IMR-90 (cell line): ENCODE results near the gene PAM. TPM values are rescaled to one million over a fixed set of nuclear protein-coding genes. Genes with fewer than 3 reads are reported as not detected.

ENCODE experiments used
- ATAC-seq: fragments of 200-7000 bp; cut with Tn5 transposase; 2 replicates; pipeline ENCODE4 v1.9.1; 2020; ENCODE audit warnings: low read depth, mild to moderate bottlenecking, moderate library complexity
- BruUV-seq: library from RNA; stranded (reverse); fragments of 400-500 nt; replicated peaks from 2 replicates; lab custom pipeline; 2021; lab: Mats Ljungman, UMichigan
- CTCF ChIA-PET: fragments of 300-600 bp; formaldehyde crosslinking; extraction: SDS; loops from one replicate; lab custom pipeline; 2021; ENCODE audit warnings: antibody characterized with exemption; lab: Yijun Ruan, JAX
- POLR2A ChIA-PET: fragments of 300-600 bp; sonication (Branson Sonifier 250); formaldehyde crosslinking; loops from one replicate; lab custom pipeline; 2022; ENCODE audit warnings: antibody characterized with exemption; ENCODE audit not compliant: unreplicated experiment; lab: Charles Lee
- DNase-seq: peaks from one replicate; pipeline ENCODE4 v3.0.0; 2013
- H2AFZ ChIP-seq: replicated peaks from 2 replicates; pipeline ENCODE3; 2013; ENCODE audit warnings: low read length, mild to moderate bottlenecking; ENCODE audit not compliant: poor library complexity
- H2AK5ac ChIP-seq: 2 replicates; pipeline ENCODE4 v1.6.1; 2013; ENCODE audit warnings: low read depth, low read length, inconsistent platforms
- H2AK9ac ChIP-seq: replicated peaks from 2 replicates; pipeline ENCODE3; 2013; ENCODE audit warnings: mild to moderate bottlenecking, low read depth, low read length, moderate library complexity; ENCODE audit not compliant: poor library complexity
- H2BK120ac ChIP-seq: 2 replicates; pipeline ENCODE4 v1.6.1; 2013; ENCODE audit warnings: low read depth, low read length, inconsistent platforms
- H2BK15ac ChIP-seq: 3 replicates; pipeline ENCODE4 v1.6.1; 2013; ENCODE audit warnings: low read depth, low read length, inconsistent platforms
- H2BK20ac ChIP-seq: 2 replicates; pipeline ENCODE4 v1.6.1; 2013; ENCODE audit warnings: low read depth, mild to moderate bottlenecking, inconsistent platforms, low read length, moderate library complexity
- H2BK5ac ChIP-seq: 2 replicates; pipeline ENCODE4 v1.6.1; 2013; ENCODE audit warnings: mild to moderate bottlenecking, low read depth, low read length, inconsistent platforms; ENCODE audit not compliant: poor library complexity, severe bottlenecking
- H3K14ac ChIP-seq: replicated peaks from 2 replicates; pipeline ENCODE4 v1.6.1; 2013; ENCODE audit warnings: low read depth, low read length, inconsistent platforms
- H3K18ac ChIP-seq: 2 replicates; pipeline ENCODE4 v1.6.1; 2013; ENCODE audit warnings: low read depth, low read length, control low read depth
- H3K23ac ChIP-seq: 2 replicates; pipeline ENCODE4 v1.6.1; 2013; ENCODE audit warnings: low read depth, low read length, inconsistent platforms
- H3K27ac ChIP-seq: 2 replicates; pipeline ENCODE4 v1.5.1; 2013; ENCODE audit warnings: mild to moderate bottlenecking, control low read depth, low read length; ENCODE audit not compliant: insufficient read depth
- H3K27me3 ChIP-seq: 2 replicates; pipeline ENCODE4 v1.6.1; 2013; ENCODE audit warnings: low read length; ENCODE audit not compliant: control insufficient read depth, insufficient read depth
- H3K36me3 ChIP-seq: 2 replicates; pipeline ENCODE4 v1.6.1; 2013; ENCODE audit warnings: low read length, mixed read lengths; ENCODE audit not compliant: control insufficient read depth, insufficient read depth
- H3K4ac ChIP-seq: 2 replicates; pipeline ENCODE4 v1.6.1; 2013; ENCODE audit warnings: low read depth, low read length, inconsistent platforms
- H3K4me1 ChIP-seq: 2 replicates; pipeline ENCODE4 v1.6.1; 2013; ENCODE audit warnings: low read length, mixed read lengths; ENCODE audit not compliant: control insufficient read depth, insufficient read depth
- H3K4me2 ChIP-seq: 2 replicates; pipeline ENCODE4 v1.6.1; 2013; ENCODE audit warnings: low read depth, mild to moderate bottlenecking, control low read depth, low read length, moderate library complexity
- H3K4me3 ChIP-seq: 2 replicates; pipeline ENCODE4 v1.5.1; 2013; ENCODE audit warnings: low read depth, mild to moderate bottlenecking, control low read depth, low read length, moderate library complexity; ENCODE audit not compliant: insufficient read depth
- H3K56ac ChIP-seq: 2 replicates; pipeline ENCODE4 v1.6.1; 2013; ENCODE audit warnings: low read length, inconsistent platforms; ENCODE audit not compliant: insufficient read depth; ENCODE audit errors: extremely low read depth
- H3K79me1 ChIP-seq, 2 experiments: 2 replicates each; pipeline ENCODE4 v1.6.1; 2013; ENCODE audit warnings: low read length in 2 of 2, inconsistent platforms in 1 of 2, low read depth in 1 of 2
- H3K9ac ChIP-seq: 2 replicates; pipeline ENCODE4 v1.6.1; 2013; ENCODE audit warnings: low read depth, low read length, control low read depth
- H3K9me1 ChIP-seq: 2 replicates; pipeline ENCODE4 v1.6.1; 2013; ENCODE audit warnings: low read length, inconsistent platforms; ENCODE audit not compliant: insufficient read depth
- H3K9me3 ChIP-seq: 2 replicates; pipeline ENCODE4 v1.6.1; 2013; ENCODE audit warnings: low read length; ENCODE audit not compliant: control insufficient read depth, insufficient read depth
- H4K20me1 ChIP-seq: 2 replicates; pipeline ENCODE4 v1.6.1; 2013; ENCODE audit warnings: low read length, inconsistent platforms; ENCODE audit not compliant: insufficient read depth
- H4K5ac ChIP-seq: 2 replicates; pipeline ENCODE4 v1.6.1; 2013; ENCODE audit warnings: mild to moderate bottlenecking, low read depth, low read length, control low read depth
- H4K8ac ChIP-seq, 2 experiments: 2 replicates each; pipeline ENCODE4 v1.6.1; 2013; ENCODE audit warnings: low read depth in 2 of 2, low read length in 2 of 2, control low read depth in 1 of 2, inconsistent platforms in 1 of 2
- H4K91ac ChIP-seq: 2 replicates; pipeline ENCODE4 v1.6.1; 2013; ENCODE audit warnings: low read depth, low read length, inconsistent platforms; ENCODE audit not compliant: insufficient read depth
- CEBPB ChIP-seq: IDR thresholded peaks from 2 replicates; pipeline ENCODE4 v1.6.1; 2012; ENCODE audit warnings: low read depth, low read length, improper control_type of control experiment
- CHD1 ChIP-seq: IDR thresholded peaks from 2 replicates; pipeline ENCODE4 v1.6.1; 2012; ENCODE audit warnings: low read depth, low read length, improper control_type of control experiment
- CTCF ChIP-seq: conservative IDR thresholded peaks from 2 replicates; pipeline ENCODE4 v1.5.1; 2012; ENCODE audit warnings: mild to moderate bottlenecking, low read depth, low read length, improper control_type of control experiment
- FOS ChIP-seq: fragments of 150-350 bp; IDR thresholded peaks from 2 replicates; pipeline ENCODE4 v1.6.1; 2016; ENCODE audit warnings: low read depth, low read length
- MAFK ChIP-seq: IDR thresholded peaks from 2 replicates; pipeline ENCODE4 v1.6.1; 2012; ENCODE audit warnings: low read depth, low read length, improper control_type of control experiment
- MAZ ChIP-seq: IDR thresholded peaks from 2 replicates; pipeline ENCODE4 v1.6.1; 2012; ENCODE audit warnings: low read depth, mild to moderate bottlenecking, low read length, improper control_type of control experiment, moderate library complexity, borderline replicate concordance
- MXI1 ChIP-seq: IDR thresholded peaks from 2 replicates; pipeline ENCODE4 v1.6.1; 2012; ENCODE audit warnings: low read depth, mild to moderate bottlenecking, low read length, moderate library complexity, borderline replicate concordance
- NFE2L2 ChIP-seq: fragments of 150-350 bp; IDR thresholded peaks from 2 replicates; pipeline ENCODE4 v1.6.1; 2016; ENCODE audit warnings: low read depth, mild to moderate bottlenecking, low read length
- POLR2A ChIP-seq: IDR thresholded peaks from 2 replicates; pipeline ENCODE4 v1.6.1; 2012; ENCODE audit warnings: mild to moderate bottlenecking, low read depth, low read length
- RAD21 ChIP-seq: IDR thresholded peaks from 2 replicates; pipeline ENCODE4 v1.6.1; 2012; ENCODE audit warnings: low read length, improper control_type of control experiment
- RCOR1 ChIP-seq: IDR thresholded peaks from 2 replicates; pipeline ENCODE4 v1.6.1; 2012; ENCODE audit warnings: mild to moderate bottlenecking, low read length, improper control_type of control experiment; ENCODE audit not compliant: insufficient replicate concordance
- RFX5 ChIP-seq: IDR thresholded peaks from 2 replicates; pipeline ENCODE4 v1.8.0; 2012; ENCODE audit warnings: low read depth, mild to moderate bottlenecking, low read length, moderate library complexity
- SMC3 ChIP-seq: fragments of 150-350 bp; IDR thresholded peaks from 2 replicates; pipeline ENCODE4 v1.6.1; 2016; ENCODE audit warnings: low read depth, mild to moderate bottlenecking, antibody characterized with exemption, low read length, moderate library complexity
- WGBS, 2 experiments: methylation state at CpG; one replicate each; pipeline versions ENCODE4 v1.1.5 to v1.1.7; 2013; ENCODE audit warnings: missing lambda C conversion rate in 2 of 2; ENCODE audit not compliant: insufficient read length in 1 of 2; ENCODE audit errors: extremely low coverage in 2 of 2; 5-methylcytosine and 5-hydroxymethylcytosine counted together
- dilution Hi-C: fragments of 300-500 bp; cut with HindIII; formaldehyde crosslinking; loops from one replicate; pipeline ENCODE4 v1.14.3; 2018; ENCODE audit warnings: low sequenced_read_pairs; ENCODE audit not compliant: unreplicated experiment
- in situ Hi-C: fragments of 300-500 bp; cut with MboI; formaldehyde crosslinking; loops from 3 replicates; pipeline ENCODE4 v1.14.3; 2019; ENCODE audit warnings: low sequenced_read_pairs, inconsistent platforms, mixed read lengths
- intact Hi-C: fragments of 100-400 bp; cut with micrococcal nuclease; formaldehyde crosslinking; loops from 2 replicates; pipeline ENCODE4 v1.10.0; 2022
- polyA plus RNA-seq, 3 experiments: library from polyadenylated mRNA; depleted of rRNA; stranded (reverse); fragments of >200 nt; gene quantifications; 2 replicates each; pipeline ENCODE4 v1.2.3, GENCODE V29; 2012; ENCODE audit warnings: low replicate concordance in 1 of 3
- total RNA-seq: library from RNA; depleted of rRNA; stranded (reverse); fragments of >200 nt; gene quantifications from 2 replicates; pipeline ENCODE4 v1.2.3, GENCODE V29; 2012
- TF ChIP-seq, protein P1 (sequence below): fragments of 150-350 bp; IDR thresholded peaks from 2 replicates; pipeline ENCODE4 v1.6.1; 2016; ENCODE audit warnings: low read depth, mild to moderate bottlenecking, low read length, moderate library complexity, borderline replicate concordance

Gene PAM
- total and polyA plus RNA-seq, 2 of the 4 experiments (the other 2 are of a cell fraction) = 115 to 179 TPM

DNA sequence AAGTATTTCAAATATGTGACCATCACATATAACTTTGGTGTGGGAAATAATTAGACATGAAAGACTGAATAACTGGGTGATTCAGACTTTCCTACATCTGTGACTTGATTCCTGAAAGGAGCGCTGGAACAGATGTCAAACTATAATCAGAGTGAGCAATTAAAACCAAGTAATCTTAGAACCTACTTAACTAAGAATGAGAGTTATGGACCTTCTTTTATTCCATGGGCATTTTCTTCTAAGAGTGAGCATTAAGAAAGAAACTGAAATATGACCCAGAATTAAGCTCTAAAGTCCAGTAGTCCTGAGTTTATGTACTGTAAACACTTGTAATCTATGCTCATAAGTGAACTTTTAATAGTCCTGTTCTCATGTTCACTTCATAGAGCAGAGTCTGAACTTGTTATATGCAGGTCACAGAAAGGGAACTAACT lies 68.4 kb downstream of the PAM start:
- Histone ChIP-seq H3K27me3 (no peaks in the 10 kb centered on the region), H3K23ac (no peak overlapping the region), H4K8ac (no peak overlapping the region), H3K56ac (no peak overlapping the region), H3K4me2 (peak overlapping the region; percentile 44; the same call in 1 of the 2 replicates), H3K9me1 (no peaks in the 10 kb centered on the region), H2BK5ac (no peak overlapping the region), H3K14ac (no peak overlapping the region), H3K4me1 (peaks cover 3% of the 10 kb centered on the region; the same call in 1 of the 2 replicates), H4K5ac (no peak overlapping the region), H3K36me3 (no peaks in the 10 kb centered on the region; the same call in 1 of the 2 replicates), H3K4me3 (no peak overlapping the region), H2AFZ (no peak overlapping the region), H2BK120ac (no peak overlapping the region), H3K9ac (no peak overlapping the region), H3K18ac (no peak overlapping the region), H4K20me1 (peaks cover 11% of the 10 kb centered on the region; the same call in 1 of the 2 replicates), H3K4ac (no peak overlapping the region), H3K27ac (no peak overlapping the region), H2BK15ac (no peak overlapping the region), H2AK9ac (no peak overlapping the region), H2AK5ac (no peak overlapping the region), H4K91ac (no peak overlapping the region), H3K79me1 (peaks cover 26 to 32% of the 10 kb centered on the region in 2 experiments), H2BK20ac (no peak overlapping the region), H3K9me3 (no peaks in the 10 kb centered on the region)
- DNase-seq (peak; percentile 62), ATAC-seq (peak; percentile 70)
- ChIA-PET POLR2A (no interaction called here), CTCF (interaction anchor here (1.4 kb wide), 2 partner anchors 9 to 36 kb away, joined by 3 to 4 read pairs; no protein-coding TSS in a partner anchor)
- in situ Hi-C loops = no loop called here
- intact Hi-C loops = no loop called here
- no CpG with 5 or more reads among the region's 1 CpG for WGBS, 2 experiments
- dilution Hi-C loops = no loop called here
- no TSS peak for BruUV-seq
- no peak for TF ChIP-seq CHD1
- TF ChIP-seq, protein P1, sequence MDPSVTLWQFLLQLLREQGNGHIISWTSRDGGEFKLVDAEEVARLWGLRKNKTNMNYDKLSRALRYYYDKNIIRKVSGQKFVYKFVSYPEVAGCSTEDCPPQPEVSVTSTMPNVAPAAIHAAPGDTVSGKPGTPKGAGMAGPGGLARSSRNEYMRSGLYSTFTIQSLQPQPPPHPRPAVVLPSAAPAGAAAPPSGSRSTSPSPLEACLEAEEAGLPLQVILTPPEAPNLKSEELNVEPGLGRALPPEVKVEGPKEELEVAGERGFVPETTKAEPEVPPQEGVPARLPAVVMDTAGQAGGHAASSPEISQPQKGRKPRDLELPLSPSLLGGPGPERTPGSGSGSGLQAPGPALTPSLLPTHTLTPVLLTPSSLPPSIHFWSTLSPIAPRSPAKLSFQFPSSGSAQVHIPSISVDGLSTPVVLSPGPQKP = no peak
- no peak for TF ChIP-seq POLR2A
- TF ChIP-seq SMC3 = no peak
- TF ChIP-seq RFX5 = no peak
- TF ChIP-seq MXI1 = no peak
- no peak for TF ChIP-seq NFE2L2
- no peak for TF ChIP-seq FOS
- no peak for TF ChIP-seq CTCF
- no peak for TF ChIP-seq MAZ
- no peak for TF ChIP-seq RCOR1
- no peak for TF ChIP-seq CEBPB
- no peak for TF ChIP-seq RAD21
- no peak for TF ChIP-seq MAFK
